H1 (cell line): Measurements from ENCODE around the gene DNAI1. TPM values are rescaled to one million over a fixed set of nuclear protein-coding genes. Genes with fewer than 3 reads are reported as not detected.

Experiments
- EGR1 ChIP-seq: IDR thresholded peaks from 2 replicates; pipeline ENCODE4 v1.6.1; 2011; ENCODE audit warnings: low read depth, low read length, borderline replicate concordance
- JUN ChIP-seq: IDR thresholded peaks from 2 replicates; pipeline ENCODE4 v1.6.1; 2011; ENCODE audit warnings: low read depth, mild to moderate bottlenecking, improper control_type of control experiment, low read length
- polyA plus RNA-seq, 7 experiments: library from polyadenylated mRNA; depleted of rRNA in 3 of 7; stranded (reverse) in 5 of 7; unstranded in 2 of 7; fragments of >200 nt in 5 of 7; fragments of 200-250 nt in 2 of 7; gene quantifications; 1 replicate in 5 of 7; 2 replicates in 1 of 7; 4 replicates in 1 of 7; pipeline versions ENCODE4 v1.2.1 to v1.2.3, GENCODE V29; 2011 to 2013; ENCODE audit warnings: missing spikeins in 2 of 7, mixed read lengths in 2 of 7
- total RNA-seq: library from RNA; stranded (reverse); fragmentation: NEBNext Ultra II Directional; extraction: Animal tissue kit (Norgen Biotek cat#: 25700); gene quantifications from 2 replicates; pipeline ENCODE4 v1.2.1, GENCODE V29; 2021

DNAI1 gene
- total and polyA plus RNA-seq, 2 of the 8 experiments (the other 6 are each of a cell fraction or from before 2014, with no cell fraction given), result 0.37 to 0.54 TPM

- no peak for TF ChIP-seq EGR1
- no peak for TF ChIP-seq JUN
Observed at GRCh38 chr9:34498553-34498952, 39.9 kb downstream of the DNAI1 start (continued).
